ENCODE results near the gene KLHL11. TPM values are rescaled to one million over a fixed set of nuclear protein-coding genes. Genes with fewer than 3 reads are reported as not detected.
A peak's percentile ranks its signal among the peaks of the same experiment; 100 is the strongest.
"Not testable (repeated sequence)": the region's sequence is repeated elsewhere in the genome, so short reads cannot be mapped to it uniquely, and the experiment has no call there.

KLHL11 gene
- total RNA-seq, 1 donor from 2014 or later = 16.0 TPM

DNA sequence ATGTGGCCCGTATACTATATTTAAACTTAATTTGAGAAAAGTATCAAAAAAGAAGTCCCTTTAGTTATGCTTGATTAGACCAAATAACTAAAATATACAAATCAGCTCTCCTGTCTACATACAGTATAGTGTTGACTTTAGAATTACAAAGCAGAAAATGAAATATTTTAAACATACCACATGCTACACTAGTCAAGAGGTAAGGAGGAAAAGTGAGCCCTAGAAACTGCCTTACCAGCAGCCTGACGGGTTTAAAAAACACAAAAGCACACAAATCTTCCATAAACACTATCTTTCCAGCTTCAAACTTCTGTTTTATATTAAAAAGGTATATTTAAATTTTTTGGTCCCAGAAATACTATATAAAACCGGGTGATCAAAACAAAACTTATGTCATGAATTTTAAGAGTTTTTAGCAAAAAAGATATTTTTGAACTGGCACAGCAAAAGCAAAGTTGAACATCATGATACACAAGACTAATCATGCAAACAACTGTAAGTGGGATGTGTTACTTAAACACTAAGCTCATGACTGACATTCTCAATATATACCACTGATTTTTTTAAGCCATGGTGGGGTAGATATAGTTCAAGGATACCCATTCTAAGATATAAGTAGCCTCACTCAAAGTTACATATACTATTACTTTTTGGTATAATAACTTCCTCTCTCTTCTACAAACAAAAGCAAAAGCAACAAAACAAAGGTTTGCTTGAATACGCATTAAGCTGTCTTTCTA, 15.8 kb downstream of the KLHL11 start:
- H3K4me1 Mint-ChIP-seq (ENCODE audit: unreplicated experiment) = peaks cover 21% of the 10 kb centered on the region

GRCh38 chr17:41848788-41849187, 16.4 kb downstream of the KLHL11 start:
- no peak overlapping the region for H3K27ac Mint-ChIP-seq (ENCODE audit: unreplicated experiment)
- H3K27me3 Mint-ChIP-seq (ENCODE audit: unreplicated experiment) = no peaks in the 10 kb centered on the region
- peaks cover 17% of the 10 kb centered on the region for H3K36me3 Mint-ChIP-seq (ENCODE audit: unreplicated experiment)
- H3K9me3 Mint-ChIP-seq (ENCODE audit: unreplicated experiment) = no peaks in the 10 kb centered on the region
- peaks cover 21% of the 10 kb centered on the region for H3K4me1 Mint-ChIP-seq (ENCODE audit: unreplicated experiment)
- no peak for DNase-seq (ENCODE audit: extremely low spot score, unreplicated experiment)
- H3K4me3 Mint-ChIP-seq (ENCODE audit: unreplicated experiment) = no peak overlapping the region
- TF ChIP-seq CTCF (IDR thresholded peaks at IDR 0.05) = no peak

More for the DNA sequence above, 15.8 kb downstream of the KLHL11 start:
- TF ChIP-seq CTCF (IDR thresholded peaks at IDR 0.05) = no peak
- DNase-seq (ENCODE audit: extremely low spot score, unreplicated experiment) = no peak
- H3K4me3 Mint-ChIP-seq (ENCODE audit: unreplicated experiment) = no peak overlapping the region
- H3K9me3 Mint-ChIP-seq (ENCODE audit: unreplicated experiment) = no peaks in the 10 kb centered on the region
- peaks cover 17% of the 10 kb centered on the region for H3K36me3 Mint-ChIP-seq (ENCODE audit: unreplicated experiment)
- H3K27ac Mint-ChIP-seq (ENCODE audit: unreplicated experiment) = no peak overlapping the region
- H3K27me3 Mint-ChIP-seq (ENCODE audit: unreplicated experiment) = no peaks in the 10 kb centered on the region

DNA sequence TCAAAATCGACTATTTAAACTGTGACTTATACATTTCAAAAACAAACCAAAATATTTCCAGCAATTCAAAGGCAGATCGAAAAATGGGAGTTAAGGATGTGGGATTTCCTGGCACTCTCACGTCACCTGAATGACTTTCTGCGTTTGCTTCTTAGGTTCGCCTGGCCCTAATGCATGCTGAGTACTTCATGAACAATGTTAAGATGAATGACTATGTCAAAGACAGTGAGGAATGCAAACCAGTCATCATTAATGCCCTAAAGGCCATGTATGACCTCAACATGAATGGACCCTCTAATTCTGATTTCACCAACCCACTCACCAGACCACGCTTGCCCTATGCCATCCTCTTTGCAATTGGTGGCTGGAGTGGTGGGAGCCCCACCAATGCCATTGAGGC, 20.3 kb downstream of the KLHL11 start:
- Mint-ChIP-seq H3K4me3 (ENCODE audit: unreplicated experiment) (no peak overlapping the region), H3K27me3 (ENCODE audit: unreplicated experiment) (no peaks in the 10 kb centered on the region), H3K27ac (ENCODE audit: unreplicated experiment) (no peak overlapping the region), H3K4me1 (ENCODE audit: unreplicated experiment) (peaks cover 11% of the 10 kb centered on the region), H3K36me3 (ENCODE audit: unreplicated experiment) (peaks cover 2% of the 10 kb centered on the region), H3K9me3 (ENCODE audit: unreplicated experiment) (no peaks in the 10 kb centered on the region)
- TF ChIP-seq CTCF (IDR thresholded peaks at IDR 0.05) = no peak
- no peak for DNase-seq (ENCODE audit: extremely low spot score, unreplicated experiment)

- H3K4me1 Mint-ChIP-seq (ENCODE audit: unreplicated experiment); H3K36me3 Mint-ChIP-seq (ENCODE audit: unreplicated experiment); H3K27me3 Mint-ChIP-seq (ENCODE audit: unreplicated experiment); H3K9me3 Mint-ChIP-seq (ENCODE audit: unreplicated experiment); H3K4me3 Mint-ChIP-seq (ENCODE audit: unreplicated experiment); H3K27ac Mint-ChIP-seq (ENCODE audit: unreplicated experiment); DNase-seq (ENCODE audit: extremely low spot score, unreplicated experiment): not testable (repeated sequence)
Observed at GRCh38 chr17:41840781-41841180, 24.4 kb downstream of the KLHL11 start.

DNA sequence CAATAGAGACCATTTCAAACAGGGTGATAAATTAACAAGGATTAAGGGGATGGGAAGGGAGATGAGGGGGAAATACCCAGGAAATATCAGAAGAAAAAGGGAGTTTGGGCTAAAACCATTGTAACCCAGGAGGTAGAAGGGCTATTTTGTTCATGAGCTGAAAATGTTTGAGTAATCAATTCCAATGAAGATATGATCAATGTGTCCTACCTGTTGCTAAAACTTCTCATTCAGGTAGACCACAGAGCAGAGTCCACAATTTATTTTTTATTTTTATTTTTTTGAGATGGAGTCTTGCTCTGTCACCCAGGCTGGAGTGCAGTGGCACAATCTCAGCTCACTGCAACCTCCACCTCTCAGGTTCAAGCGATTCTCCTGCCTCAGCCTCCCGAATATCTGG, 25.8 kb downstream of the KLHL11 start:
- H3K9me3 Mint-ChIP-seq (ENCODE audit: unreplicated experiment); H3K4me3 Mint-ChIP-seq (ENCODE audit: unreplicated experiment); DNase-seq (ENCODE audit: extremely low spot score, unreplicated experiment); H3K36me3 Mint-ChIP-seq (ENCODE audit: unreplicated experiment); H3K27ac Mint-ChIP-seq (ENCODE audit: unreplicated experiment); H3K27me3 Mint-ChIP-seq (ENCODE audit: unreplicated experiment): not testable (repeated sequence)
- peaks cover 15% of the 10 kb centered on the region for H3K4me1 Mint-ChIP-seq (ENCODE audit: unreplicated experiment)

DNA sequence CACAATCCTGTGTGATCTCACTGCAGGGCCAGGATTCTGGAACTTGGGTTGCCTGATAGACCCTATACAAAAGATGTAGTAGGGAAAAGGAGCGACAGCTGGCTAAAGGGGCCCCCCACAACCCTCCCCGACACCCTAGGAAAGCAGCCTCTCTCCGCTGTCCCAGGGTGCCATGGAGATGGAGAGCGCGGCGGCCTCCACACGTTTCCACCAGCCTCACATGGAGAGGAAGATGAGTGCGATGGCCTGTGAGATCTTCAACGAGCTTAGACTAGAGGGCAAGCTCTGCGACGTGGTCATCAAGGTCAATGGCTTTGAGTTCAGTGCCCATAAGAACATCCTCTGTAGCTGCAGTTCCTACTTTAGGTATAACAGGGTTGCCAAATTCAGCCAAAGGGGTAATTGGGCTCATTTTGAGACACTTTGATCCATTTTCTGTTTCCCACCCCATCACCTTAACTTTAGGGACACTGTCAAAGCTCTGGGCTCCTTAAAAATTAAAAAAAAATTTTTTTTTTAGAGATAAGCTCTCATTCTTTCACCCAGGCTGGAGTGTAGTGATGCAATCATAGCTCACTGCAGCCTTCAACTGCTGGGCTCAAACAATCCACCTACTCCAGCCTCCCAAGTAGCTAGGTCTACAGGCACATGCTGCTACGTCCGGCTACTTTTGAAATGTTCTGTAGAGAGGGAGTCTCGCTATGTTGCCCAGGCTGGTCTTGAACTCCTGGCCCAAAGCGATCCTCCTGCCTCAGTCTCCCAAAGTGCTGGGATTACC, 27.3 kb downstream of the KLHL11 start, which contains the start of gene KLHL10:
TSS of gene KLHL10 (plus strand) at position 65 of the 778 bp plus-strand sequence. CDS start at position 173, 108 bp downstream.
- Mint-ChIP-seq H3K36me3 (ENCODE audit: unreplicated experiment) (peaks cover 3% of the 10 kb centered on the region), H3K9me3 (ENCODE audit: unreplicated experiment) (no peaks in the 10 kb centered on the region), H3K4me1 (ENCODE audit: unreplicated experiment) (peaks cover 15% of the 10 kb centered on the region), H3K27ac (ENCODE audit: unreplicated experiment) (peak within 1 kb of the TSS; percentile 50), H3K4me3 (ENCODE audit: unreplicated experiment) (peak within 1 kb of the TSS; percentile 78), H3K27me3 (ENCODE audit: unreplicated experiment) (no peaks in the 10 kb centered on the region)
- DNase-seq (ENCODE audit: extremely low spot score, unreplicated experiment) = no peak
- no peak for TF ChIP-seq CTCF (IDR thresholded peaks at IDR 0.05)

All from osteocyte (in vitro differentiated cells).